ENCODE measurements around the gene TPST1.

GRCh38 chr7:66227808-66228207 is 22.7 kb downstream of the TPST1 start:
- TF ChIP-seq, protein P1, sequence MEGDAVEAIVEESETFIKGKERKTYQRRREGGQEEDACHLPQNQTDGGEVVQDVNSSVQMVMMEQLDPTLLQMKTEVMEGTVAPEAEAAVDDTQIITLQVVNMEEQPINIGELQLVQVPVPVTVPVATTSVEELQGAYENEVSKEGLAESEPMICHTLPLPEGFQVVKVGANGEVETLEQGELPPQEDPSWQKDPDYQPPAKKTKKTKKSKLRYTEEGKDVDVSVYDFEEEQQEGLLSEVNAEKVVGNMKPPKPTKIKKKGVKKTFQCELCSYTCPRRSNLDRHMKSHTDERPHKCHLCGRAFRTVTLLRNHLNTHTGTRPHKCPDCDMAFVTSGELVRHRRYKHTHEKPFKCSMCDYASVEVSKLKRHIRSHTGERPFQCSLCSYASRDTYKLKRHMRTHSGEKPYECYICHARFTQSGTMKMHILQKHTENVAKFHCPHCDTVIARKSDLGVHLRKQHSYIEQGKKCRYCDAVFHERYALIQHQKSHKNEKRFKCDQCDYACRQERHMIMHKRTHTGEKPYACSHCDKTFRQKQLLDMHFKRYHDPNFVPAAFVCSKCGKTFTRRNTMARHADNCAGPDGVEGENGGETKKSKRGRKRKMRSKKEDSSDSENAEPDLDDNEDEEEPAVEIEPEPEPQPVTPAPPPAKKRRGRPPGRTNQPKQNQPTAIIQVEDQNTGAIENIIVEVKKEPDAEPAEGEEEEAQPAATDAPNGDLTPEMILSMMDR (conservative IDR thresholded peaks at IDR 0.05 in 1 of 2, IDR thresholded peaks at IDR 0.05 in 1 of 2; ENCODE audit: low read depth in 1 of 2, low read length in 2 of 2), result no peak
- TF ChIP-seq EZH2 (IDR thresholded peaks at IDR 0.05; ENCODE audit: low read length, missing control alignments), result no peak
